Stimulated activated CD4-positive, alpha-beta T cell treated with anti-CD3 and anti-CD28 coated beads, Interleukin-2, amount 100 ng/mL, for 4 hours (primary cell): ENCODE measurements around the gene ROBO4.

Experiments
- DNase-seq: peaks from one replicate; pipeline ENCODE4 v3.0.0-alpha.2; 2020; ENCODE audit warnings: low read depth

ROBO4 gene

DNA sequence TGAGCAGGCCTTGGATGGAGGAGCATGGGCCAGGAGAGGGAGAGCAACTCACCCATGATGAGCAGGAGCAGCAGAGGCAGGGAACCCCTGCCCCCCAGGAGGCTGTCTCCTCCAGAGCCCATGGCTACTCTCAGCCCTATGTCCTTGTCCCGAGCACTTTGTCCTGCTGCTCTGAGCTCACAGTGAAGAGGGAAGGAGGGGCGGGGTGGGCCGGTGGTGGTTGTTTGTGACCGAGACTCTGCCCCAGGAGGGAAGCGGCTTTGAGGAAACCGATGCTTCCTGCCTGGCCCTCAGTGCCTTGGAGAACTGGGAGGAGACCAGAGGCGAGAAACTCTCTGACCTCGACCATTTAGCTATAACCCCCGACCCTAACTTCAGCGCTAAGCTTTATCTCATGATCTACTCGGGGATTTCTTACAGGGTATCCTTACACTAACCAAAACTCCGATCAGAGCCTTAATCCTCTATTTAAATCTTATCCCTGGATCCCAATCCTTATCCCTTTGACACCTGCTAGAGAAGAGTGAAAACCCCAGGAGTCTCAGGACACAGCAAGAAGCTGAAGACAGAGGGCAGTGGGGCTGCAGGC, at the start of gene ROBO4:
Gene ROBO4, minus strand, starts transcription at position 192 of the 589 bp plus-strand sequence. Its CDS starts 70 bp downstream, at position 122.
- DNase-seq = no peak

DNA sequence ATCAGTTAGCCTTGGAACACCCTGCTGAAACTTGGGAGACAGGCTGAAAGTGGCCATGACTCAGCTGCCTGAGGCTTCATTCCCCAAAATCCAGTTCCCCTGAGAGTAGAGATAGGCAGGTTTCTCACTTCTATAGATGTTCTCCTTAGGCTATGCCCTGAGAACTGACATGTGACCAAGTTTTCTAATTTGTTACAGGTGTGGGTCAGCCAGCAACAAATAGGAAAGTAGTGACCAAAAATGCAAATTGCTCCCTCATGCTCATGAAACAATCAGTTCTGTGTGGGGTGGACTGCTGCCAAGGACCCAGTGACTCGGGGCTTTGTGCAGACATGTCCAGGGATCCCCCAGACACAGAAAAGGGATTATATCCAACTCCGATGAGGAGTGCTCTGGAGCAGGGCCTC, 49.1 kb upstream of the ROBO4 start:
- DNase-seq = no peak

DNA sequence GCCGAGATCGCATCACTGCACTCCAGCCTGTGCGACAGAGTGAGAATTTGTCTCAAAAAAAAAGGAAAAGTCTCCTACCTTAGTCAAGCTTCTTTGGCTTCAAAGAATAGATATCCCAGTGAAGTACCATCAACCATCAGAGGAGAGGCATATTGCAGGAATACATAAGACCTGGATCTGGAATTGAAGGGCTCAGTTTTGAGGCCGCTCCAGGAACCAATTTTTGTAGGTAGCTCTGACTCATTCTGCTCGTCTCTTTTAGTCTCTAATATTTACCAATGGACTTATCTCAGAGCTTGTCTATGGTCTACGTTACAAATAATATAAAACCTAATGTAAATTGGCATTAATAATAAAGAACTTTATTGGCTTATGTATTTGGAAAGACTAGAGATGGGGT, 48.2 kb upstream of the ROBO4 start:
- DNase-seq = no peak

DNA sequence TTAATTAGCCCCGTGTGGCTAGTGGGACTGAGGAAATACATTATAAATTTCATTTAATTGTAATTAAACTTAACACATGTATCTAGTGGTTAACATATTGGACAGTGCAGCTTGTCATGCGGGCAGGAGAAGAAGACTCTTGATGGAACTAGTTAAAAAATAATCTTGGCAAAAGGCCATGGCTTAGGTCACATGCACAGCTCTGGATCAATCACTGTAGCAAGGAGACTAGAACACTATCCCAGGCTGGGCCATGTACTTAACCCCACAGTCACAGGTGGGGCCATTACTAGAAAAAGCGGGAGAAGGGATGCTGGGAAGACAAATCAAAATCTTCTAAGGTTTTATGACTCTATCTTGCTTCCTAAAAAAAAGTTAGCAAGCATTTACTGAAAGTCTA, 46.9 kb upstream of the ROBO4 start:
- no peak for DNase-seq

DNA sequence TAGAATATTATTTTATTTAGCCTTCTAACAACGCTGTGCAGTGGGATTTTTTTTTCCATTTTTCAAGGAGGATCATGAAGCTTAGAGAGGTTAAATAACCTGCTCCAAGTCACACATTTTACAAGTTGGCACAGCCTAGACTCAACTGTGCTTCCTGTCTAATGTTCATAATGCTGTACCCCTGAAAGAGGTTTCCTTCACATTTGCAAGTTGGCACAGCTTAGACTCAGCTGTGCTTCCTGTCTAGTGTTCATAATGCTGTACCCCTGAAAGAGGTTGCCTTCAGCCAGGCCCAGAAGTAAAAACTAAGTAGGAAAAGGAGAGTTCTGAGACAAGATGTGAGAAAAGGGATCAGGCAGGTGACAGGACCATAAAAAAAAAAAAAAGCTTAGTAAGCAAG, 46.1 kb upstream of the ROBO4 start:
- DNase-seq = no peak

DNA sequence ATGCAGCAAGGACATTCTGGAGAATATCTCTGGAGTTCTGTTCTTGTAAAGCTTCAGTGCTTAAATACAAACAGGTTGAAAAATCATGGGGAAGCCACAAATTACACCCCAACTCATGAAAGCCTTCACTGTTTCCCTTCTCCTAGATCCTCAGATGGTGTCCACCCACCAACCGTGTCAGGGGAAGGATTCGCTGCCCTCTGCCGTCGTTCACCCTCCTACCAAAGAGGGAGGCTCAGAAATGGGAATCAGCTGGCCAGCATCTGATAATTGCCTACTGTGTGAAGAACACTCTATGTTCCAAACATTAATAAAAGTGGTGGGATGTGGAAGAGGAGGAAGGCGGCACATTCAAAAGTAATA, 45.6 kb upstream of the ROBO4 start:
- no peak for DNase-seq

DNA sequence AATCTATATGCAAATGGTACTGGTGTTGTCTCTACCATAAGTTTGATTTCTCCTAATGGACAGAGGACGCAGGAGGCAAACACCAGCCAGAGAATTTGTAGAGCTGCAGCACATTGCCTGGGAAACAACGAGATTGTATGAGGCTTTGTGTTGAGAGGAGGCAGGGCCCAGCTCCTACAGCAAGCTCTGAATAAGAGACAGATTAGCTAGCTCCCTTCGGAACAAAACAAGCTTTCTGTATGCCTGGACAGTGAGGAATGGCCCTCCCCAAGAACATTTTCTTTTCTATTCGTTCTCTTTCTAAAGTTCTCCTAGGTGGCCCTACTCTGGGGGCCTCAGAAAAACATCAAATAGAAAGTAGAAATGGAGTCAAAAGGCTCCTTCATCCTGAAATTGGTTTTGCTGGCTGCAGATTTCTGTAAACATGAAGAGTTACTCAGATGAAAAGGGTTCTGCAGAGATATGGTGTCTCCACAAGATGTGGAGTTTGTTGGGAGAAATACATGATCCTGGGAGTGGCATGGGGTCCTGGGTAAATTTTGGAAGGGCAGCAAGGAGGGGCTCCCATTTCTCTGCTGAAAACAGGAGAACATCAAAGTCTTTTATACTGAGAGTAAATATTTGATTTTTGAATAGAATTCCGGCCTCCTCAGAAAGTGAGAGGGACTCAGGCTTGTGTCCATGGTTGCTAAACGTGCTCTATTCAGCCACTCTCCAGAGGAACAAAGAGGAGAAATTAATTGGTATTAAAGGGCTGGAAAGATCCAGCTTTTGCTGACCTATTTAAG, 45.0 kb upstream of the ROBO4 start:
- no peak for DNase-seq

DNA sequence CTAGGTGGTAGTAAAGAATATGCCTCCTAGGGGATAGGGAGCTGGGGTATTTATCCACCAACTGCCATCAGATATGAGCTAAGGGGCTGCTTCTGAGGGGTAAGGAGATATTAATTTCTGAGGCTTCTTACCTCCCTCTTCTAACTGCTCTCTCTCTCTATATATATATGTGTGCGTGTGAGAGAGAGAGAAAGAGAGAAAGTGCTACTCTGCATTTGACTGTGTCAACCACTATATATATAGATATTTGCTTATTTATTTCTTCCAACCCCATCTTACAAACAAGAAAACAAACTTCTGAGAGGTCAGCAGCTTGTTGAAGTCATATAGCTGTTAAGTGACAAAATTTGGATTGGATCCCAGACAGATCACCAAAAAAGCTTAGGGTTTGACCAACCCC, 44.0 kb upstream of the ROBO4 start:
- DNase-seq = no peak

DNA sequence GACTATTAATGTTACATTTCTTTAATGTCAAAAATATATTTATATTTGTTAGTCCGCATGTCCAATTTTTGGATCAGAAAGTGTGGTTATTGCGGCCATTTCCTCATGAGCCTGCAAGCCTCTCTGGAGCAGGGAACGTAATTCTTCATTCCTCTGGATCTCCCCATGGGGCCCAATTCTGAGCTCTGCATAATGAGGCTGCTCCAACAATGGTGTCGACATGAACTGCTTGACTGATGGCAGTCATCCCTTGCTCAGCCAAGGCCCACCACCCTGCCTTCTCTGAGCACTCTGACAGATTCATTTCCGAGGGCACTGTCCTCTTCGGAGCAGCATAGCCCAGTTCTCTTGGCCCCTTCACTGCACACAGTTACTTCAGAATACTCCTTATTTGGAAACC, 41.3 kb upstream of the ROBO4 start:
- DNase-seq = no peak

DNA sequence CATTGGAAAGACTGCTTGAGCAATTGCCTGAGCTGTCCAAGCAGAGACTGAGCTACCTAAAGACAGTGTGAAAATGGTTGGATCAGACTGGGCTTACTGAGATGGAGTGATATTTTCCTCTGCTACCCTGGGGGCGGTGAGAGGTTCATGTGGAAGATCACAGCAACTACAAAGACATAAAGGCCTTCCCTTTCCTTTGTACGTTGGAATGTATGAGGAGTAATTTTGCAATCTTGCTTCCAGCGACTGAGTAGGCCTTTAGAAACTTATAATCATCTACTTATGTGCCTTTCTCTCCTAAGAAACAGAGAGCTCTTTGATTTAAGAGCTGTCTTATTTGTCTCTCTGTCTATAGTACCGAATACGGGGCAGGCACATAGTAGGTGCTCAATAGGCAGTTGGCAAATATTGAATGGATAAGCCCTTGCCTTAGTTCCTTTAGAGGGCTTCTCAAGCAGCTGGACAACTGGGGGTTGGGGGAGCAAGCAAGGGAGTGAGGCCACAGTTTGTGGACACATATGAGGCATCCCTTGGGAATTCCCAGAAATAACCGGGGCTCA, 40.6 kb upstream of the ROBO4 start:
- DNase-seq = no peak

DNA sequence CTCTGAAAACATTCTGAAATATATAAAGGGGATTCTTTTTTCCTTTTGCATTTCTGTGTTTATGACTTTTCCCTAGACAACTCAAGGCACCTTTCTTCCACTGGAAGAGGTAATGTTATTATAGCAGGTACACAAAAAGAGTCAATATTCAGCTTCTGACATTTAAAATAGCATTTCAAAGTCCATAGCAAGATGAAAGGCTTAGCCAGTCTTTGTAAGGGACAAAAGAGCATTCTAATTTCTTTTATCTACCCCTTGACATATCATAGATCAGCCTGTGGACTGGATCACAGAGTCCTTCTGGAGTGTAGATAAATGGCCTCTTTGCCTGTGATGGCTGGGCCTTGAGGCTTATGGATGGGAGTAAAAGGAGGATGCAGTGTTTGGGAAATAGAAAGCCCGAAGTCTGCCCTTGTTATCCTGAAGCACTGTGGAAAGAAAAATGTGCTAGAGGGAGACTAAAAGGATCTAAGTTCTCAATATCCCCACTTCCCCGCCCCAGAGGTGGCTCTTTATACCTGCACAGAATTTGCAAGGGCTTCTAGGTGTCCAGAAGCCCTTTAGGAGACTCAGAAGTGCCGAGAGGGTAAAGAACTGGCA, 39.8 kb upstream of the ROBO4 start:
- DNase-seq = no peak

DNA sequence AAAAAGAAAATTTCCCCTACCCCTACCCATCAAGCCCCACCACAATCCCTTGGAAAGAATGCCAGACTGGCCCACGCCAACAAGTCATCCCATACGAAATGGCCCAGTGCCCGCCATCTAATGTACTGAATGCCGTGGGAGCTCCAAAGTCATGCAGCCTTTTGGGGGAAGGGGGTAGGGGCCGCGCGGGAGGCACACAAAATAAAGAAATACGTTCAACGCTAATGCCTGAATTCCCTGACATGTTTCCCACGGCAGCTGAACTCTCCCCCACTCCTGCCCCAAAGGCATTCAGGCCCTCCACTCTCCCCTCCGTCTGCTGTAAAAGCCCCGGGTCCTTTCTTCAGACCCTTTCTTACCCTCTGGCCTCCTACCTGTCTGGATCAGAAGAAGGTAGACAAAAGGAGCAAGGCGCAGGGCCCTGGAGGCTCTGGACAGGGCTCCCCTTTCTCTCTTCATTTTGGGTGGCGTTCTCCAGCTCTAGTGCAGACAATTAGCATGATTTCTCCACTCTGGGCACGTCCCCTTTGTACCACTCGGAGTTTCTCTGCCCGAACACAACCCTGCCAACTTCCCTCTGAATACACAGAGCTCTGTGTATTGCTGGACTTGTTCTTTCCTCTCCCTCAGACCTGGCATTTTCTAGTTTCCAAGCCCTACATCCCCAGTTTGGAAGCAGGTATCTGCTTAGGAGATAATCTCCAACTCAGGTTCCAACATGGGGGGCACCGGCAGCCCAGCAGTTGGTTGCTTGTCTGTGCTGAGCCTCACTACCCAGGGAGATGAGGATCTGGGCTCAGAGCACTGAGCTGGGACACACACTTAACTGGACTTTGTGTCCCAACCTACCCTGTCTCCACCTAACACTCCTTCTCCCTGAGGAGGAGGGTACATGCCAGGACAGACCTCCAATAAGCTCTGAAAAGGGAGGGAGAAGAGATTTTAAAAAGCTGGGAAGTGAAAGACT, 38.2 kb upstream of the ROBO4 start, which contains the start of gene HEPACAM:
Gene HEPACAM, minus strand, starts transcription at position 500 of the 967 bp plus-strand sequence. Its CDS starts 41 bp downstream, at position 459.
- DNase-seq = no peak

DNA sequence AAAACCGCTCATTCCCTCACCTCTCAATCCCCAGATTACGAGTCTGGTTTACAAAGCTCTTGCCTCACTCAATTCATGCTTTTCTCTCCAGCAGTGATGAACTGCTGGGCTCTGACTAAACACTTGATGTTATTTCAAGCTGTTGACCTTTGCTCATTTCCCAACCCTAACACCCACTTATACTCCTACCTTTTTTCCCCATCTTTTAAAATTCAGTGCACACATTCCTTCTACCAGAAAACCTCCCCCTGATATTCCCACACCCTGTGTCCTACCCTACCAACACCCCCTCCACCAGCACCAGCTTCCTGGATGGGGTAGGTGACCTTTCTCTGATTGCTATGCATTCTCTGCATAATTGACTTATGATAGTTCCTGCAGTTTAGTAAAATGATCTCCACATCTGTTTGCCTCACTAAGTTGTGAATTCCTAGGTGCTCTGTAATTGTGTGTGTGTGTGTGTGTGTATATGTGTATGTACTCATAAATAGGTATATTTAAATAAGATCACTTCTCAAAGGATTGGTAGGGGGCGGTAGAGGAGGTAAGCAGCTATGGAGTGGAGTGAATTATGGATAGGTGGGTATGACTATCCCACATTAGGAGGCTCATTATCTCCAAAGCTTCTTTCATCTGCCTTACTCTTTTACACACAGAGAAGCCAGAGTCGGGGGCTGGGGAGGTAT, 37.3 kb upstream of the ROBO4 start:
- no peak for DNase-seq

DNA sequence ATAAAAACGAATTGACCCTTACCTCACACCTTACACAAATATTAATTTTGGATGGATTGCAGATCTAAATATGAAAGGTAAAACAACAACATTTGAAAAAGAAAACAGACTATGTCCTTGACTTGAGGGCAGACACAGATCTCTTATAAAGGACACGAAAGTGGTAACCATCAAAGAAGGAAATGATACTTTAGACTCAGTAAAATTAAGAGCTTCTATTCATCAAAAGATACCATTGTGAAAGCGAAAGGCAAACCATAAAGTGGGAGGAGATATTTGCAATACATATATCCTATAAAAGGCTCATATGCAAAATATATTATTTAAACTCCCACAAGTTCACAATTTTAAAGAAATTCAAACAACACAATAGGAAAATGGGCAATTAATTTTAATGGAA, 33.1 kb upstream of the ROBO4 start:
- no peak for DNase-seq

DNA sequence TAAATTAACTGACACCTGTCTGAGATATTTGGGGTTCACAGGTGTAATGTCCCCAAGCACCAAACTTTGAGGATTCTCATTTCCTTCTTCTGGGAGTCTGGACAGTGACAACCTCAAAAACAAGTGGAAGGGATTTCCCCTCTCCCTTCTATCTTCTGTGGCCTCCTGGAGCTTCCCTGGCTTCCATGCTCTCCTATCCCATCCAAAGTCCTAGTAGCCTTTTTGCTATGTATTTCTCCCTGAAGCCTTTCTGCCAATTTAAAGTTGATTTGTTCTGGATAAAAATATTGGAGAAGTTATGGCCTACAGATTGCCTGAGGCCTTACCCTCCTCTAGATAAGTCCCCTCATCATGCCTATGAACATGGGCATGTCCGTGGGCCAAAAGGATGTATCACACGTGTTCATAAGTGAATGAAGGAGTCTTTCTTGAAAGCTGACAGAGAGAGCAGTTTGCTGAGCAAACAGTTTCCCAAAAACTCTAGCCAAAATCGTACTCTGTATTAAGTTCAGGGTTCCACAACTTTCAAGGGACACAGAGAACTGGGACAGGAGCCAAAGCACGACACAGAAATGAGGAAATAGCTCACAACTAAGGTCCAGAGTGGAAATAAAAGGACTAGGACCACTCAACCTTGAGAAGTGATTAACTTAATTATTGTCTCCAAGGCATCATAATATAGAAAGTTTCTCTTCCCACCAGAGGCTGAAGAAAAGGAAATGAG, 31.4 kb upstream of the ROBO4 start:
- no peak for DNase-seq

DNA sequence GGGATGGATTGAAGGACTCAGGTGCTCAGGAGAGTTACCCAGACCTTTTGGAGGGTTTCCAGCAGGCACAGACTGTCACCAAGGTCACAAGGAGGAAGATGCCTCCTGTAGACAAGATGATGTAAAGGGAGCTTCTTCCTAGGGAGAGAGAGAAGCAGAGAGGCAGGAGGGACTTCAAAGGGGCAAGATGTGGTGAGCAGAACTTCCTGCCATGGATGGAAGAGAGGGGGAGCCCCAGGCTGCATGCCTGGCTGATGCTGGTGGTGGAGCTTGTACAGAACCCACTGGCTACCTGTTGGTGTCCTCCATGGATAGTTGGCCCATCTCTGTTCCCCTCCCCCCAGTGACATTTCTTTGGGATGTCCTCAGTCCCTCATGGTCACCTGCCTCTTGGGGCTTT, 25.6 kb upstream of the ROBO4 start:
- no peak for DNase-seq

DNA sequence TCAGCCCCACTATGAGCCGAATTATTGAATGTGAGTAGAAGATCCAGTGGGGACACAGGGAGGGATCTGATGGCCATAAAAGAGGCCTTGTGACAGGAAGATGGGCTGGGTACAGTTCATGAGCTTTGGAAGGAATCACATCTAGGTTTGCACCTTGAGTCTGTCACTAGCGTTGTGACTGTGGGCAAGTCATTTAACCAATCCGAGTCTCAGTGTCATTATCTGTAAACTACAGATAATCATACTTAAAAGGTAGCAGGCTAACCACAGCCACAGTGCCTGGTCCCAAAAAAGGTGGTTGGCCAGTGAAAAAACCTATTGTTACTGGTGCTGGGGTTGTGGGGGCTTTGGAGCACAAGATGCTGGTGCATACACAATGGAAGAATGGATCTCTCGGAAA, 25.2 kb upstream of the ROBO4 start:
- DNase-seq = no peak

DNA sequence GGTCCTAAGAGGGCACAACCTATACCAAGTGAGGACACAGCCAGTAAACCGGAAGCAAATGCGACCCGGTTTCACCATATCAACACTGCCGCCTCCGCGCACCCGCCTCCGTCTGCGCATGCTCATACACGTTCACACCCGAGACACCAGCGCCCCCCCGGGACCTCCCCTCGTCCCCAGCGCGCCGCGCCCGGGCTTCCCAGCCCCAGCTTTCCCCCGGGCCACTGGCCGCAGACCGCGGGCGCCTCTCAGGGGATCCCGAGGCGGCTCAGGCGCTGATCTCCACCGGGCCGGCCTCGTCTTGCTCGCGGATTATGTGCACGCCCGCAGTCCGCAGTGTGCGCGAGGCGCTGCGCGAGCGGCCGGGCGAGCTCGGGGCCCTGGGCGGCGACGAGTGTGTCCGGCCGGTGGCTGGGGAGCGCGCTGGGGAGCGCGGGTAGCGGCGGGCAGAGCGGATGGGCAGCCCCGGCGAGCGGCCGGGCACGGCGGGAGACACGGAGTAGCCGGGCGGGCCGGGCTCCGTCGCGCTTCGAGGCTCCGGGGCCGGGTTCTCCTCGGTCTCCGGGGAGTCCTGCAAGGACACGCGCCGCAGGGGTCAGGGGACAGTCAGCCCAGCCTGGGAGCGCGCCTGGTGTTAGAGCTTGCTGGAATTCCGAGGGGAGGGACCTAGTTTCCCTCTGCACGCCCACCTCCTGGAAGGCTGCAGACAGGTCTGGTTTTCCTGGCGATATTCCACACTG, 23.4 kb upstream of the ROBO4 start:
- DNase-seq = peak; percentile 76

DNA sequence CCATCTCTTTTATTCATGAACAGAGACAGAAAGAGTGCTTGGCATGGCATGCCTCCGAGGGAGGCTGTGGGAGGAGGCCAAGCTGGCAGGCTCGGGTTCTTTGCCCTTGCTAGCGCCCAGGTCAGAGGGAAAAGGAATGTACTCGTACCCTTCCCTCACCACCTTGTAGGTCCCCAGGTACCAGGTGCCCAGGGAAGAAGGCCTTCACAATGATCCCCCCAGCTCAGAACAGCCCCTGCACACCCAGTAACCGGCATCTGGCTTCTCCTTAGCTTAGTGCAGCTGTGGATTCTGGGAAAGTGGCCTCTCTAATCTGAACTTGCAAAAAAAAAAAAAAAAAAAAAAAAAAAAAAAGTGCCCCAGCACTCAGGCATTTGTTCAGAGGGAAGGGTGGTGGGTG, 22.7 kb upstream of the ROBO4 start:
- DNase-seq = no peak

DNA sequence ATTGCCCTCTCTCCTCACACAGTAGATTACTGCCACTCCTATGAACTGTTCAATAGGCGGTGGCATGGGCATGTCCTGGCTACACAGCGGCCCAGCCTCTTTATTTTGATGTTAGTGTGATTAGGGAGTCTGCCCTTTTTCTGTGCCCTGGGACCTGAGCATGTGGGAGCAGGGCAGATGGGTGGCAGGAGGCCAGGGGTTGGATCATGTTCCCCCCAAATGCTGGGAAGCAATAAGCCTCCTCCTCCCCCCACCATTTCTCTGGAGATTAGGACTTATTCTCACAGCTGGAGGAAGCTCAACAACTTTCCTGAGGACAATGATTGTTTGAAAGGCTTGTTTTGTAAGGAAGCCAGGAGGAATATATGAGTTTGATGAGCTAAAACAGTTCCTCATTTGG, 22.2 kb upstream of the ROBO4 start:
- no peak for DNase-seq
